ENCODE results near the gene ZNF738.
"Not testable (repeated sequence)": the region's sequence is repeated elsewhere in the genome, so short reads cannot be mapped to it uniquely, and the experiment has no call there.

The ZNF738 gene

DNA sequence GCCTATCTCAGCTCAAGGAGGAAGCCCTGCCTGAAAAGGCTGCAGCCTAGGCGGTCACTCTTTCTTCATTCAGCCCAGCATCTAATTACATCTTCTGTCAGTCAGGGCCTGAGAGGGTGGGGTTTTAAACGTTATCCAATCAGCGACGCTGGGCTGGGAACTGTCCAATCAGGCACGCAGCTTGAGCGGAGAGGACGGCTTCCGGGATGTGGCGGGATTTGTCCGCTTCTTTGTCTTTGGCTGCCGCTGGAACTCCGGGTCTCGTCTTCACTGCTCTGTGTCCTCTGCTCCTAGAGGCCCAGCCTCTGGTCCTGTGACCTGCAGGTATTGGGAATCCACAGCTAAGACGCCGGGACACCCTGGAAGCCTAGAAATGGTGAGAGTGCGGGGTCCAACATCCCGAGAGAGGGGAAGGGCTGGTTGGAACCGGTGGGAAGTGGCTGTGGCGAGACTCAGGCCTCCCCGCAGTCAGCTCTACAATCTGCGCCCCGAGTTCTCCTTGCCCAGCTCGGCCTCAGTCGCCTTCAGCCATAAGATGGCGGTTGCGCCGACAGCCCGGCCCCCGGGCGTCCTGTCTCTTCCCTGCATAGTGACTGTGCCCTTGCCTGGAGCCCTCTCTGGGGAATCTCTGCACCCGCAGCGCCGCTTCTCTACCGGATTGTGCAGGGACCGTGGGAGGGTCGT is at the start of gene ZNF738:
Gene ZNF738, plus strand, starts transcription at position 233 of the 684 bp plus-strand sequence. Its CDS starts 141 bp downstream, at position 374.
- TF ChIP-seq, protein P1, sequence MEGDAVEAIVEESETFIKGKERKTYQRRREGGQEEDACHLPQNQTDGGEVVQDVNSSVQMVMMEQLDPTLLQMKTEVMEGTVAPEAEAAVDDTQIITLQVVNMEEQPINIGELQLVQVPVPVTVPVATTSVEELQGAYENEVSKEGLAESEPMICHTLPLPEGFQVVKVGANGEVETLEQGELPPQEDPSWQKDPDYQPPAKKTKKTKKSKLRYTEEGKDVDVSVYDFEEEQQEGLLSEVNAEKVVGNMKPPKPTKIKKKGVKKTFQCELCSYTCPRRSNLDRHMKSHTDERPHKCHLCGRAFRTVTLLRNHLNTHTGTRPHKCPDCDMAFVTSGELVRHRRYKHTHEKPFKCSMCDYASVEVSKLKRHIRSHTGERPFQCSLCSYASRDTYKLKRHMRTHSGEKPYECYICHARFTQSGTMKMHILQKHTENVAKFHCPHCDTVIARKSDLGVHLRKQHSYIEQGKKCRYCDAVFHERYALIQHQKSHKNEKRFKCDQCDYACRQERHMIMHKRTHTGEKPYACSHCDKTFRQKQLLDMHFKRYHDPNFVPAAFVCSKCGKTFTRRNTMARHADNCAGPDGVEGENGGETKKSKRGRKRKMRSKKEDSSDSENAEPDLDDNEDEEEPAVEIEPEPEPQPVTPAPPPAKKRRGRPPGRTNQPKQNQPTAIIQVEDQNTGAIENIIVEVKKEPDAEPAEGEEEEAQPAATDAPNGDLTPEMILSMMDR (conservative IDR thresholded peaks at IDR 0.05; ENCODE audit: low read depth), result no peak
- DNase-seq (ENCODE audit: low spot score), result peak; percentile 97
- peak within 1 kb of the TSS; percentile 93 for H3K27ac ChIP-seq
- CTCF ChIA-PET, result no interaction called here
- POLR2A ChIA-PET (ENCODE audit: low non-redundant PET), result no interaction called here

DNA sequence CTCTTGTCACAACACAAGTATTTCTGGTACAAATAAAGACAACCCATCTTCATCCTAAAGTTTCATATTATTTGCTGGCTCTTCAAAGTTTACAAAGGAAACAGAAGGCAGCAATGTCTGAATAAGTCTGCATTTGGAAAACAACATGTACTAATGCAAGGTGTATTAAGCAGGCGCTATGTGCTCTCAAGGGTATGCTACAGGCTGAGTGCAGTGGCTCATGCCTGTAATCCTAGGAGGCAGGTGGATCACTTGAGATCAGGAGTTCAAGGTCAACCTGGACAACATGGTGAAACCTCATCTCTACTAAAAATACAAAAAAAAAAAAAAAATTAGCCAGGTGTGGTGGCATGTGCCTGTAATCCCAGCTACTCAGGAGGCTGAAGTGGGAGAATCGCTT is 46.0 kb upstream of the ZNF738 start:
- CTCF ChIA-PET; H3K27ac ChIP-seq; POLR2A ChIA-PET (ENCODE audit: low non-redundant PET); DNase-seq (ENCODE audit: low spot score): not testable (repeated sequence)

DNA sequence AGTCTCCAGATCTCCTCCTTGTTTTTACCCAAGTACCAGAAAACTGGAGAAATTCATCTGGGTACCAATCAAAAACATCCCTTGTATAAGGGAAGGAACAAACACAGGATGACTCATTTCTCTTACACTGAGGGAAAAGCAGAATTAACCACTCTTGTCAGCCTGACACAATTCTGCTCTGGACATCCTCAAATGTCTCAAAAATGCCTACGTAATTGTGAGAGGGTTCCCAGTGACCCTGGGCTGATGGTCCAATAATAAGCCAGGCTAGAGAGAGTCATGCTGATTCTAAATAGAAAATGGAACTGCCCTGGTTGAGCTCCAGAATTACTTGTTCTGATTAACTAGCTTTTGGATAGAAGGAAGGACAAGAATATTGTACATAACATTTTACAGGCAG is 44.1 kb upstream of the ZNF738 start:
- POLR2A ChIA-PET (ENCODE audit: low non-redundant PET), result no interaction called here
- H3K27ac ChIP-seq, result no peak overlapping the region
- CTCF ChIA-PET, result interaction anchor here (0.7 kb wide), 1 partner anchor 420 kb away, joined by 4 read pairs; no protein-coding TSS in a partner anchor
- DNase-seq (ENCODE audit: low spot score), result no peak
- TF ChIP-seq, protein P1 (conservative IDR thresholded peaks at IDR 0.05; ENCODE audit: low read depth), result no peak

DNA sequence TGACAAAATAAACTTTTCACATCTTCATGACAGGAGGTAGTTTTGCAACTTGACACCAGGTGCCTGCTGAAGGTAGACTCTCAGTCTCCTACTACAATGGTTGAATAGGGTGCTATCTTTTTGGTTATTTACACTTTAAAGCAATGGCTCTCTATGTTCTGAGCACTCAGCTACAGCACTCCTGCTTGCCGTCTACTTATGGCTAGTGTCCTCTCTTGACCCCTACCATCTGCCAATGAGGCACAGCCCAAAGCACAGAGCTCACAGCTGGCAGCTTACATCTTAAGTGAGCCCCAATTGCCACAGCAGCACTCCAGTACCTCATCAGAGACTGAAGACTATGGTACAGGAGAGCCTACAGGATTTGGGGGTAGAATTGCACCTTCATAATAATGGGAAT is 41.0 kb upstream of the ZNF738 start:
- no peak overlapping the region for H3K27ac ChIP-seq
- ChIA-PET POLR2A (ENCODE audit: low non-redundant PET) (no interaction called here), CTCF (no interaction called here)
- TF ChIP-seq, protein P1 (conservative IDR thresholded peaks at IDR 0.05; ENCODE audit: low read depth), result no peak
- no peak for DNase-seq (ENCODE audit: low spot score)

DNA sequence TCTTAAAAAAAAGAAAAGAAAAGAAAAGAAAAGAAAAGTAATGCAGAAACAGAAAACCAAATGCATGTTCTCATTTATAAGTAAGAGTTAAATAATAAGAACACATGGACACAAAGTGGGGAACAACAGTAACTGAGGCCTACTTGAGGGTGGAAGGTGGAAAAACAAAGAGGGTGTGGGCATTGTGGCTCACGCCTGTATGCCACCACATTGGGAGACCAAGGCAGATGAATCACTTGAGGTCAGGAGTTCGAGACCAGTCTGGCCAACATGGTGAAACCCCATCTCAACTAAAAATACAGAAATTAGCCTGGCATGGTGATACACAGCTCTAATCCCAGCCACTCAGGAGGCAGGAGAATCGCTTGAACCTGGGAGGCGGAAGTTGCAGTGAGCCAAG is 37.7 kb upstream of the ZNF738 start:
- ChIA-PET POLR2A (ENCODE audit: low non-redundant PET) (no interaction called here), CTCF (interaction anchor here (0.6 kb wide), 1 partner anchor 130 kb away, joined by 3 read pairs; no protein-coding TSS in a partner anchor)
- TF ChIP-seq, protein P1 (conservative IDR thresholded peaks at IDR 0.05; ENCODE audit: low read depth), result no peak
- no peak overlapping the region for H3K27ac ChIP-seq
- no peak for DNase-seq (ENCODE audit: low spot score)

DNA sequence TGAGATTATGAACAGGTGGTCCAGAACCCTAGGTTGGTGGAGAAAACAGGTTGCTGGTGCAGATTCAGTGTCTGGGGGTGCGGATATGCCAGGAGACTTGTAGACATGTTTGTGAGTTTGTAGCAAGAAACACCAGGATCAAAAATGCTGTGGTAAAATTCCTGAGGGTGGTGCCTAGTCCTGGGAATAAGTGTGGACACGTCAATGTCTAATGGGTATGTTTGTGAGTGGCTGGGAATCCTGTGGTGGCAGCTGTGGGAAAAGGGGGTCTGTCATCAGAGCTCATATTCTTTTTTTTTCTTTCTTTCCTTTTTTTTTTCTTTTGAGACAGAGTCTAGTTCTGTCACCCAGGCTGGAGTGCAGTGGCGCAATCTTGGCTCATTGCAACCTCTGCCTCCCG is 36.8 kb upstream of the ZNF738 start:
- TF ChIP-seq, protein P1 (conservative IDR thresholded peaks at IDR 0.05; ENCODE audit: low read depth), result no peak
- ChIA-PET CTCF (no interaction called here), POLR2A (ENCODE audit: low non-redundant PET) (no interaction called here)
- DNase-seq (ENCODE audit: low spot score), result no peak
- no peak overlapping the region for H3K27ac ChIP-seq

DNA sequence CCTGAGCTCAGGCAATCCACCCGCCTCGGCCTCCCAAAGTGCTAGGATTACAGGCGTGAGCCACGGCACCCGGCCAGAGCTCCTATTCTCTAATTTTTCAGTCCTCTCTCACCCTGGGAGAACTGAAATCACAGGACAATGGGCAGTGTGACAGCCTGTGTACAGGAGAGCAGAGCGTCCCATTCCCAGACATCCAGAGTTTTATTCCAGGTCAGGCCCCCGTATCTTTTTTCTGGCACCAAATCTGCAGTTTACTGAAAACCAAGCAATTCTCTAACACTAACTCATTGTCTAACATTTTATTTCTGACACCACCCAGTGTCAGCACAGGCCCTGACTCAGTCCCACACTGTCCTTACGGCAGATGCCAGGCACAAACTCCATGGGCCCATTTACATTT is 36.3 kb upstream of the ZNF738 start:
- ChIA-PET POLR2A (ENCODE audit: low non-redundant PET) (no interaction called here), CTCF (no interaction called here)
- no peak for DNase-seq (ENCODE audit: low spot score)
- TF ChIP-seq, protein P1 (conservative IDR thresholded peaks at IDR 0.05; ENCODE audit: low read depth), result no peak
- no peak overlapping the region for H3K27ac ChIP-seq
